Neural progenitor cell (in vitro differentiated cells): ENCODE results near the gene FAM174B. TPM values are rescaled to one million over a fixed set of nuclear protein-coding genes. Genes with fewer than 3 reads are reported as not detected.
A peak's percentile ranks its signal among the peaks of the same experiment; 100 is the strongest.

Experiments
- DNase-seq: peaks from one replicate; pipeline ENCODE4 v3.0.0-alpha.2; 2016; ENCODE audit warnings: low spot score
- H2AFZ ChIP-seq: fragments of 200-600 bp; sonication (generic); replicated peaks from 2 replicates; pipeline ENCODE4 v1.6.1; 2016; ENCODE audit warnings: antibody characterized with exemption
- H3F3A ChIP-seq: fragments of 200-600 bp; sonication (generic); 2 replicates; pipeline ENCODE4 v1.6.1; 2016; ENCODE audit warnings: antibody characterized with exemption, low read depth
- H3K27ac ChIP-seq: fragments of 200-600 bp; sonication (generic); 2 replicates; pipeline ENCODE4 v1.5.1; 2016; ENCODE audit warnings: mild to moderate bottlenecking
- H3K27me3 ChIP-seq: fragments of 200-600 bp; sonication (generic); 2 replicates; pipeline ENCODE4 v1.6.1; 2016; ENCODE audit warnings: mild to moderate bottlenecking, moderate library complexity
- H3K36me3 ChIP-seq: fragments of 200-600 bp; sonication (generic); 2 replicates; pipeline ENCODE4 v1.5.1; 2016
- H3K4me1 ChIP-seq: fragments of 200-600 bp; sonication (generic); 2 replicates; pipeline ENCODE4 v1.6.1; 2016; ENCODE audit warnings: mixed run types
- H3K4me2 ChIP-seq: fragments of 200-600 bp; sonication (generic); 2 replicates; pipeline ENCODE4 v1.6.1; 2016
- H3K4me3 ChIP-seq: fragments of 200-600 bp; sonication (generic); 2 replicates; pipeline ENCODE4 v1.5.1; 2016
- H3K79me2 ChIP-seq: fragments of 200-600 bp; sonication (generic); 2 replicates; pipeline ENCODE4 v1.6.1; 2016; ENCODE audit warnings: low read depth
- H3K9ac ChIP-seq: fragments of 200-600 bp; sonication (generic); 2 replicates; pipeline ENCODE4 v1.6.1; 2016
- H3K9me3 ChIP-seq: fragments of 200-600 bp; sonication (generic); 2 replicates; pipeline ENCODE4 v1.5.1; 2016; ENCODE audit warnings: low read depth
- H4K20me1 ChIP-seq: fragments of 200-600 bp; sonication (generic); 2 replicates; pipeline ENCODE4 v1.6.1; 2016; ENCODE audit warnings: low read depth
- H3K27ac Mint-ChIP-seq: 3 replicates; pipeline ENCODE4 v1.8.0; 2021; ENCODE audit warnings: mixed read lengths
- H3K27me3 Mint-ChIP-seq: 2 replicates; pipeline ENCODE4 v1.8.0; 2022; ENCODE audit warnings: low read depth, mild to moderate bottlenecking, inconsistent platforms, moderate library complexity, mixed read lengths; ENCODE audit not compliant: insufficient read depth
- H3K36me3 Mint-ChIP-seq: 3 replicates; pipeline ENCODE4 v1.8.0; 2021; ENCODE audit warnings: mixed read lengths
- H3K4me1 Mint-ChIP-seq: 3 replicates; pipeline ENCODE4 v1.8.0; 2021; ENCODE audit warnings: mixed read lengths
- H3K4me3 Mint-ChIP-seq: 3 replicates; pipeline ENCODE4 v1.8.0; 2021; ENCODE audit warnings: mild to moderate bottlenecking, moderate library complexity, mixed read lengths
- H3K9me3 Mint-ChIP-seq: 3 replicates; pipeline ENCODE4 v1.8.0; 2020; ENCODE audit warnings: mixed read lengths
- EZH2 ChIP-seq: fragments of 200-600 bp; sonication (generic); IDR thresholded peaks from 2 replicates; pipeline ENCODE4 v1.6.1; 2017; ENCODE audit warnings: antibody characterized with exemption, mild to moderate bottlenecking, moderate library complexity
- EZH2phosphoT487 ChIP-seq: fragments of 200-600 bp; sonication (generic); IDR thresholded peaks from 2 replicates; pipeline ENCODE4 v1.6.1; 2017; ENCODE audit warnings: antibody characterized with exemption
- total RNA-seq: library from RNA; depleted of rRNA; stranded (reverse); fragments of >200 nt; gene quantifications from 2 replicates; pipeline ENCODE4 v1.2.3, GENCODE V29; 2015; ENCODE audit warnings: low replicate concordance
- TF ChIP-seq, protein P1 (sequence below): fragments of 200-600 bp; sonication (generic); IDR thresholded peaks from 2 replicates; pipeline ENCODE4 v1.5.1; 2017; ENCODE audit warnings: antibody characterized with exemption, mild to moderate bottlenecking

The FAM174B gene
- total RNA-seq, 1 donor from 2014 or later = 8.6 TPM

DNA sequence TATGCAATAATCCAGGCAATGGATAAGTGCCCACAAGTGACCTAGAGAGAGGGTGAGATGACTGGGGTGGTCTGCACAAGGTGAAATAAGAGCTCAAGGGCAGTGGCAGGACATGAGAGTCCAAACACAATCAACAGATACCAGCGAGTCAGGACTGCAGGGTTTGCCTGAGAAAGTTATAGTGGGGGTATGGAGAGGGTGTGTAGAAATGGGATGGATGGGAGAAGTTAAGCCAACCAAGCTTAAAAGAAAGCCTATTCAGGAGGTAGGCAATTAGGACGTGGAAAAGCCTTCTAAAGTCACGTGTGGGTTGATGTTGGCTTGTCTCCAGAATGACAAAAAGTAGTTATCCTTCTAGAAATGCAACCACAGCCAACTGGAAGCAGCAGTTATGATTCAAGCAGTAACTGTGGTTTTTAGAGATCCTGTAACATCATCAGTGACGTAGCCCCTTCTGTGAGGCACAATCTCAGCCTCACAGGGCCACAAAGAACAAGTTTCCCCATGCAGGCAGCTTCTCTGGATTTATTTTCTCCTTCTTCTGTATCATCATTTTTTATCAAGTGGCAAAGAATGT lies 56.1 kb downstream of the FAM174B start:
- no peaks in the 10 kb centered on the region for H3K9me3 ChIP-seq
- Mint-ChIP-seq H3K27ac (no peak overlapping the region), H3K9me3 (peaks cover 2% of the 10 kb centered on the region), H3K36me3 (no peaks in the 10 kb centered on the region), H3K4me1 (peaks cover 12% of the 10 kb centered on the region), H3K27me3 (peaks cover 5% of the 10 kb centered on the region), H3K4me3 (no peak overlapping the region)
- TF ChIP-seq EZH2phosphoT487 = no peak
- no peak for TF ChIP-seq EZH2
- TF ChIP-seq, protein P1, sequence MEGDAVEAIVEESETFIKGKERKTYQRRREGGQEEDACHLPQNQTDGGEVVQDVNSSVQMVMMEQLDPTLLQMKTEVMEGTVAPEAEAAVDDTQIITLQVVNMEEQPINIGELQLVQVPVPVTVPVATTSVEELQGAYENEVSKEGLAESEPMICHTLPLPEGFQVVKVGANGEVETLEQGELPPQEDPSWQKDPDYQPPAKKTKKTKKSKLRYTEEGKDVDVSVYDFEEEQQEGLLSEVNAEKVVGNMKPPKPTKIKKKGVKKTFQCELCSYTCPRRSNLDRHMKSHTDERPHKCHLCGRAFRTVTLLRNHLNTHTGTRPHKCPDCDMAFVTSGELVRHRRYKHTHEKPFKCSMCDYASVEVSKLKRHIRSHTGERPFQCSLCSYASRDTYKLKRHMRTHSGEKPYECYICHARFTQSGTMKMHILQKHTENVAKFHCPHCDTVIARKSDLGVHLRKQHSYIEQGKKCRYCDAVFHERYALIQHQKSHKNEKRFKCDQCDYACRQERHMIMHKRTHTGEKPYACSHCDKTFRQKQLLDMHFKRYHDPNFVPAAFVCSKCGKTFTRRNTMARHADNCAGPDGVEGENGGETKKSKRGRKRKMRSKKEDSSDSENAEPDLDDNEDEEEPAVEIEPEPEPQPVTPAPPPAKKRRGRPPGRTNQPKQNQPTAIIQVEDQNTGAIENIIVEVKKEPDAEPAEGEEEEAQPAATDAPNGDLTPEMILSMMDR = no peak
- no peaks in the 10 kb centered on the region for H3K36me3 ChIP-seq
- no peak overlapping the region for H3K4me3 ChIP-seq
- H4K20me1 ChIP-seq = no peaks in the 10 kb centered on the region
- H3K4me2 ChIP-seq = no peak overlapping the region
- H3K27me3 ChIP-seq = no peaks in the 10 kb centered on the region
- H3F3A ChIP-seq = no peaks in the 10 kb centered on the region
- peaks cover 5% of the 10 kb centered on the region for H3K4me1 ChIP-seq
- no peak overlapping the region for H3K27ac ChIP-seq
- H3K9ac ChIP-seq = no peak overlapping the region
- no peak for DNase-seq
- no peak overlapping the region for H2AFZ ChIP-seq
- H3K79me2 ChIP-seq = no peaks in the 10 kb centered on the region

- Mint-ChIP-seq H3K27me3 (peaks cover 5% of the 10 kb centered on the region), H3K4me1 (peaks cover 15% of the 10 kb centered on the region), H3K9me3 (no peaks in the 10 kb centered on the region), H3K36me3 (no peaks in the 10 kb centered on the region), H3K4me3 (no peak overlapping the region), H3K27ac (no peak overlapping the region)
- Histone ChIP-seq H3K27me3 (no peaks in the 10 kb centered on the region), H3K9ac (no peak overlapping the region), H3K9me3 (no peaks in the 10 kb centered on the region), H3K36me3 (no peaks in the 10 kb centered on the region), H3K79me2 (no peaks in the 10 kb centered on the region), H3K4me1 (peaks cover 10% of the 10 kb centered on the region), H3K4me3 (no peak overlapping the region), H4K20me1 (no peaks in the 10 kb centered on the region), H3K27ac (no peak overlapping the region), H3F3A (no peaks in the 10 kb centered on the region), H3K4me2 (no peak overlapping the region), H2AFZ (no peak overlapping the region)
- no peak for DNase-seq
- TF ChIP-seq, protein P1 = no peak
- no peak for TF ChIP-seq EZH2phosphoT487
- TF ChIP-seq EZH2 = no peak
These were observed 58.0 kb downstream of the FAM174B start for GRCh38 chr15:92597548-92597947.

DNA sequence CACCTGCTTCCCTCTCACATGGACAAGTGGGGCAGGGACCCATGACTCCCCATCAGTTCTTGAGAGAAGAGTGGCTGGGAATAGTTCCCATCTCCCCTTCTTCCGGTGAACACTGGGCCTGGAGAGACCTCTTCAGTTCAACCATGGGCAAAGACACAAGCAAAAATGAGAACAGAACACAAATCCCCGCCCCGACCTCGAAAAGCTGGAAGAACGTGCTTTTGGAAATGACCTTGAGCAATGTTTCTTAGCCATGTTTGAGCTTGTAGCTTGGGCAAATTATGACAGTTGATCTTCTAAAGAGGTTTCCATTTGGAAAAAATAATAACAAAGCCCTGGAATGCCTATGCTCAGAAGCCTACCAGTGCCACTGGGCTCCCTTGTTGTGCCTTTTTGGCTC lies 59.0 kb downstream of the FAM174B start:
- H3K36me3 Mint-ChIP-seq = no peaks in the 10 kb centered on the region
- H3K9ac ChIP-seq = no peak overlapping the region
- H3K79me2 ChIP-seq = no peaks in the 10 kb centered on the region
- no peak for TF ChIP-seq EZH2phosphoT487
- TF ChIP-seq EZH2 = no peak
- TF ChIP-seq, protein P1 = no peak
- no peak overlapping the region for H2AFZ ChIP-seq
- H3K27ac ChIP-seq = no peak overlapping the region
- peaks cover 10% of the 10 kb centered on the region for H3K4me1 ChIP-seq
- H4K20me1 ChIP-seq = no peaks in the 10 kb centered on the region
- peaks cover 15% of the 10 kb centered on the region for H3K4me1 Mint-ChIP-seq
- DNase-seq = no peak
- H3K36me3 ChIP-seq = no peaks in the 10 kb centered on the region
- H3K4me3 ChIP-seq = no peak overlapping the region
- peaks cover 5% of the 10 kb centered on the region for H3K27me3 Mint-ChIP-seq
- H3F3A ChIP-seq = no peaks in the 10 kb centered on the region
- H3K27ac Mint-ChIP-seq = peak overlapping the region; percentile 48
- no peak overlapping the region for H3K4me3 Mint-ChIP-seq
- no peaks in the 10 kb centered on the region for H3K9me3 Mint-ChIP-seq
- no peaks in the 10 kb centered on the region for H3K9me3 ChIP-seq
- no peak overlapping the region for H3K4me2 ChIP-seq
- H3K27me3 ChIP-seq = no peaks in the 10 kb centered on the region
